HepG2 (cell line): ENCODE data around the gene ARHGAP32. TPM values are rescaled to one million over a fixed set of nuclear protein-coding genes. Genes with fewer than 3 reads are reported as not detected.

Experiments
- ATAC-seq: fragments of 200-7000 bp; cut with Tn5 transposase; 3 replicates; pipeline ENCODE4 v1.9.1; 2020; ENCODE audit warnings: mild to moderate bottlenecking, moderate library complexity
- BruUV-seq: library from RNA; stranded (reverse); fragments of 400-500 nt; replicated peaks from 2 replicates; lab custom pipeline; 2021; lab: Mats Ljungman, UMichigan
- CTCF ChIA-PET: fragments of 300-600 bp; formaldehyde crosslinking; extraction: SDS; loops from one replicate; lab custom pipeline; 2021; ENCODE audit warnings: low total read pairs, inconsistent platforms, low intra/inter-chr PET ratio; lab: Yijun Ruan, JAX
- POLR2A ChIA-PET: fragments of 350-600 bp; sonication (Branson Sonifier 250); formaldehyde crosslinking; loops from one replicate; lab custom pipeline; 2020; ENCODE audit warnings: antibody characterized with exemption, inconsistent platforms; lab: Yijun Ruan, JAX
- DNase-seq: peaks from one replicate; pipeline ENCODE4 v3.0.0-alpha.2; 2015; ENCODE audit warnings: low spot score
- FAIRE-seq: peaks from 3 replicates; lab custom pipeline; 2011; peaks lifted over from hg19 to GRCh38; lab: Jason Lieb, UNC
- H2AFZ ChIP-seq: one replicate; pipeline ENCODE4 v1.6.1; 2011; ENCODE audit warnings: low read length, inconsistent platforms
- H3K27ac ChIP-seq: fragments of 300-600 bp; 3 replicates; pipeline ENCODE4 v1.8.0; 2011; ENCODE audit warnings: mixed run types, mild to moderate bottlenecking, mixed read lengths, low read length, inconsistent platforms; ENCODE audit not compliant: insufficient read depth; ENCODE audit errors: extremely low read length
- H3K27me3 ChIP-seq, 2 experiments: fragments of 200-600 bp in 1 of 2; 2 replicates in 1 of 2; 3 replicates in 1 of 2; pipeline versions ENCODE4 v1.6.0 to v1.8.0; 2011; ENCODE audit warnings: low read length in 2 of 2, mild to moderate bottlenecking in 2 of 2, moderate library complexity in 2 of 2, inconsistent platforms in 1 of 2; ENCODE audit not compliant: insufficient read depth in 2 of 2, control insufficient read depth in 1 of 2
- H3K36me3 ChIP-seq, 2 experiments: fragments of 200-600 bp in 1 of 2; replicated peaks in 1 of 2; 2 replicates in 1 of 2; 3 replicates in 1 of 2; pipeline versions ENCODE4 v1.5.1 to v1.8.0; 2011; ENCODE audit warnings: low read length in 2 of 2, inconsistent platforms in 1 of 2; ENCODE audit not compliant: insufficient read depth in 2 of 2, control insufficient read depth in 1 of 2
- H3K4me1 ChIP-seq: 2 replicates; pipeline ENCODE4 v1.5.1; 2012; ENCODE audit warnings: low read length, inconsistent platforms; ENCODE audit not compliant: insufficient read depth
- H3K4me2 ChIP-seq: 2 replicates; pipeline ENCODE4 v1.6.0; 2011; ENCODE audit warnings: low read depth, low read length, inconsistent platforms
- H3K4me3 ChIP-seq, 3 experiments: fragments of 200-600 bp in 1 of 3; sonication (generic), shearing (Covaris generic) in 1 of 3; replicated peaks in 1 of 3; 2 replicates each; pipeline ENCODE4 v1.5.1; 2011 to 2016; ENCODE audit warnings: low read length in 3 of 3, inconsistent platforms in 2 of 3, low read depth in 2 of 3, mild to moderate bottlenecking in 2 of 3, control low read depth in 1 of 3, mixed read lengths in 1 of 3; ENCODE audit not compliant: insufficient read depth in 1 of 3
- H3K79me2 ChIP-seq: one replicate; pipeline ENCODE4 v1.6.1; 2011; ENCODE audit warnings: low read length, inconsistent platforms; ENCODE audit not compliant: insufficient read depth
- H3K9ac ChIP-seq: 2 replicates; pipeline ENCODE4 v1.6.0; 2011; ENCODE audit warnings: mild to moderate bottlenecking, low read depth, low read length, inconsistent platforms; ENCODE audit not compliant: insufficient read depth
- H3K9me3 ChIP-seq: 2 replicates; pipeline ENCODE4 v1.5.1; 2012; ENCODE audit warnings: mild to moderate bottlenecking, low read length
- H4K20me1 ChIP-seq: 2 replicates; pipeline ENCODE4 v1.6.0; 2011; ENCODE audit warnings: inconsistent platforms, mild to moderate bottlenecking, low read length, moderate library complexity; ENCODE audit not compliant: insufficient read depth
- ARHGAP35 ChIP-seq: sonication (generic); formaldehyde crosslinking; IDR thresholded peaks from 2 replicates; pipeline ENCODE4 v1.9.0; 2022; ENCODE audit warnings: mild to moderate bottlenecking, inconsistent platforms, moderate library complexity, missing genetic modification reagents, borderline replicate concordance
- ATAD3A ChIP-seq: sonication (generic); formaldehyde crosslinking; IDR thresholded peaks from 2 replicates; pipeline ENCODE4 v1.4.0; 2020; ENCODE audit warnings: missing genetic modification reagents
- BRD4 ChIP-seq: sonication (generic); formaldehyde crosslinking; IDR thresholded peaks from 2 replicates; pipeline ENCODE4 v1.4.0; 2020; ENCODE audit warnings: missing genetic modification reagents
- FOXA3 ChIP-seq: IDR thresholded peaks from 2 replicates; pipeline ENCODE4 v1.6.1; 2016; ENCODE audit warnings: missing genetic modification reagents, missing compliant biosample characterization
- HES4 ChIP-seq: sonication (generic); formaldehyde crosslinking; IDR thresholded peaks from 2 replicates; pipeline ENCODE4 v1.9.0; 2021; ENCODE audit warnings: mild to moderate bottlenecking, missing genetic modification reagents, borderline replicate concordance
- ISL2 ChIP-seq: sonication (generic); formaldehyde crosslinking; IDR thresholded peaks from 2 replicates; pipeline ENCODE4 v1.5.0; 2020; ENCODE audit warnings: missing genetic modification reagents
- JDP2 ChIP-seq: sonication (generic); formaldehyde crosslinking; IDR thresholded peaks from 2 replicates; pipeline ENCODE4 v1.8.1; 2022; ENCODE audit warnings: missing genetic modification reagents, borderline replicate concordance
- ZNF598 ChIP-seq: sonication (generic); formaldehyde crosslinking; IDR thresholded peaks from 2 replicates; pipeline ENCODE4 v1.5.1; 2020; ENCODE audit warnings: mild to moderate bottlenecking, missing genetic modification reagents, borderline replicate concordance
- whole genome bisulfite sequencing: methylation state at CpG from one replicate; pipeline ENCODE4 v1.1.6; 2017; ENCODE audit warnings: low lambda C conversion rate; 5-methylcytosine and 5-hydroxymethylcytosine counted together
- in situ Hi-C: cut with HindIII; loops from 2 replicates; pipeline ENCODE4 v1.10.0; 2017; ENCODE audit warnings: low pct_unique_long_range_greater_than_20kb; ENCODE audit not compliant: extremely low pct_ligation_motif_present
- intact Hi-C: fragments of 100-400 bp; cut with micrococcal nuclease; formaldehyde crosslinking; loops from one replicate; pipeline ENCODE4 v1.10.0; 2022; ENCODE audit not compliant: unreplicated experiment
- polyA plus RNA-seq, 8 experiments: library from polyadenylated mRNA; depleted of rRNA in 3 of 8; stranded (reverse) in 7 of 8; unstranded in 1 of 8; fragments of >200 nt; fragmentation: Illumina TruSeq in 4 of 8; extraction: Trizol in 4 of 8; gene quantifications; 2 replicates each; pipeline versions ENCODE4 v1.2.1 to v1.2.3, GENCODE V29; 2011 to 2016; ENCODE audit warnings: low read depth in 4 of 8, missing spikeins in 1 of 8, mixed read lengths in 1 of 8; ENCODE audit not compliant: insufficient read depth in 1 of 8
- total RNA-seq, 5 experiments: library from RNA; depleted of rRNA; stranded (reverse); fragments of >200 nt; fragmentation: Illumina TruSeq; extraction: Trizol; gene quantifications; 2 replicates each; pipeline ENCODE4 v1.2.3, GENCODE V29; 2016; ENCODE audit warnings: low read depth in 1 of 5
- TF ChIP-seq, protein P1 (sequence below): sonication (generic); formaldehyde crosslinking; IDR thresholded peaks from 2 replicates; pipeline ENCODE4 v1.4.0; 2020; ENCODE audit warnings: mild to moderate bottlenecking, missing genetic modification reagents
- TF ChIP-seq, protein P2 (sequence below): sonication (generic); formaldehyde crosslinking; IDR thresholded peaks from 2 replicates; pipeline ENCODE4 v1.8.0; 2022; ENCODE audit warnings: mild to moderate bottlenecking, missing genetic modification reagents
- TF ChIP-seq, protein P3 (sequence below): IDR thresholded peaks from 2 replicates; pipeline ENCODE4 v1.6.1; 2012; ENCODE audit warnings: inconsistent platforms

The ARHGAP32 gene
- total and polyA plus RNA-seq, 2 of the 13 experiments (the other 11 are each of a cell fraction or from before 2014, with no cell fraction given): 6.3 to 8.2 TPM

DNA sequence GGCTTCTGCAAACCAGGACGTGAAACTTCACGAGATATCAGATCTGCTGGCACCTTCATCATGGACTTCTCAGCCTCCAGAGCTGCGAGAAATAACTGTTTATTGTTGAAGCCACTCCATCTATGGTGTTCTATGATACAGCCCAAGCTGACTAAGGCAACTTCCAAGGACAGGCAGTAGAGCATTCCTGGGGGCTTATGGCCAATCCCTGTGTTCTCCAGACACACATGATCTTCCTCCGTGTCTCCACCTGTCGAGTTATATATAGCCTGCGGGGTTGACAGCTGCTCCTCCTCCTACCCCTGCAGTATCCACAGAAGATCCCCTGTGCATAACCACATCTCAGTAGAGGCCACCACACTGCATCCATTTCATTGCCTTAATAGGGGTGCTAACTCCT is 260.5 kb downstream of the ARHGAP32 start:
- Histone ChIP-seq H3K79me2 (no peaks in the 10 kb centered on the region), H4K20me1 (no peaks in the 10 kb centered on the region), H3K36me3 (no peaks in the 10 kb centered on the region), H3K27ac (no peak overlapping the region), H3K4me3 (no peak overlapping the region), H3K27me3 (peaks cover 1 to 26% of the 10 kb centered on the region in 2 experiments; a peak in 4 of 5 replicates), H3K9me3 (no peaks in the 10 kb centered on the region), H3K9ac (no peak overlapping the region), H3K4me2 (no peak overlapping the region), H2AFZ (no peak overlapping the region), H3K4me1 (no peaks in the 10 kb centered on the region)
- WGBS: 35% methylated on average over 6 of the region's 6 CpGs
- ATAC-seq (no peak), FAIRE-seq (no peak), DNase-seq (no peak)
- no TSS peak for BruUV-seq
- POLR2A ChIA-PET: no interaction called here
- intact Hi-C loops (no loop called here), in situ Hi-C loops (no loop called here)
- TF ChIP-seq FOXA3 (CRISPR knock-in tag) (no peak), ARHGAP35 (no peak), ISL2 (CRISPR knock-in tag) (no peak), HES4 (CRISPR knock-in tag) (no peak), BRD4 (CRISPR knock-in tag) (no peak), ZNF598 (no peak), JDP2 (CRISPR knock-in tag) (no peak), ATAD3A (CRISPR knock-in tag) (no peak)
- TF ChIP-seq, protein P1, sequence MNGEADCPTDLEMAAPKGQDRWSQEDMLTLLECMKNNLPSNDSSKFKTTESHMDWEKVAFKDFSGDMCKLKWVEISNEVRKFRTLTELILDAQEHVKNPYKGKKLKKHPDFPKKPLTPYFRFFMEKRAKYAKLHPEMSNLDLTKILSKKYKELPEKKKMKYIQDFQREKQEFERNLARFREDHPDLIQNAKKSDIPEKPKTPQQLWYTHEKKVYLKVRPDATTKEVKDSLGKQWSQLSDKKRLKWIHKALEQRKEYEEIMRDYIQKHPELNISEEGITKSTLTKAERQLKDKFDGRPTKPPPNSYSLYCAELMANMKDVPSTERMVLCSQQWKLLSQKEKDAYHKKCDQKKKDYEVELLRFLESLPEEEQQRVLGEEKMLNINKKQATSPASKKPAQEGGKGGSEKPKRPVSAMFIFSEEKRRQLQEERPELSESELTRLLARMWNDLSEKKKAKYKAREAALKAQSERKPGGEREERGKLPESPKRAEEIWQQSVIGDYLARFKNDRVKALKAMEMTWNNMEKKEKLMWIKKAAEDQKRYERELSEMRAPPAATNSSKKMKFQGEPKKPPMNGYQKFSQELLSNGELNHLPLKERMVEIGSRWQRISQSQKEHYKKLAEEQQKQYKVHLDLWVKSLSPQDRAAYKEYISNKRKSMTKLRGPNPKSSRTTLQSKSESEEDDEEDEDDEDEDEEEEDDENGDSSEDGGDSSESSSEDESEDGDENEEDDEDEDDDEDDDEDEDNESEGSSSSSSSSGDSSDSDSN (CRISPR knock-in tag): no peak
- TF ChIP-seq, protein P2, sequence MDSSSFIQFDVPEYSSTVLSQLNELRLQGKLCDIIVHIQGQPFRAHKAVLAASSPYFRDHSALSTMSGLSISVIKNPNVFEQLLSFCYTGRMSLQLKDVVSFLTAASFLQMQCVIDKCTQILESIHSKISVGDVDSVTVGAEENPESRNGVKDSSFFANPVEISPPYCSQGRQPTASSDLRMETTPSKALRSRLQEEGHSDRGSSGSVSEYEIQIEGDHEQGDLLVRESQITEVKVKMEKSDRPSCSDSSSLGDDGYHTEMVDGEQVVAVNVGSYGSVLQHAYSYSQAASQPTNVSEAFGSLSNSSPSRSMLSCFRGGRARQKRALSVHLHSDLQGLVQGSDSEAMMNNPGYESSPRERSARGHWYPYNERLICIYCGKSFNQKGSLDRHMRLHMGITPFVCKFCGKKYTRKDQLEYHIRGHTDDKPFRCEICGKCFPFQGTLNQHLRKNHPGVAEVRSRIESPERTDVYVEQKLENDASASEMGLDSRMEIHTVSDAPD (CRISPR knock-in tag): no peak
- TF ChIP-seq, protein P3, sequence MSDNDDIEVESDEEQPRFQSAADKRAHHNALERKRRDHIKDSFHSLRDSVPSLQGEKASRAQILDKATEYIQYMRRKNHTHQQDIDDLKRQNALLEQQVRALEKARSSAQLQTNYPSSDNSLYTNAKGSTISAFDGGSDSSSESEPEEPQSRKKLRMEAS: no peak
- CTCF ChIA-PET: no interaction called here
